ENCODE results near the gene FAM98B.

The FAM98B gene

GRCh38 chr15:38460543-38460942, 6.6 kb downstream of the FAM98B start:
- DNase-seq: no peak

DNA sequence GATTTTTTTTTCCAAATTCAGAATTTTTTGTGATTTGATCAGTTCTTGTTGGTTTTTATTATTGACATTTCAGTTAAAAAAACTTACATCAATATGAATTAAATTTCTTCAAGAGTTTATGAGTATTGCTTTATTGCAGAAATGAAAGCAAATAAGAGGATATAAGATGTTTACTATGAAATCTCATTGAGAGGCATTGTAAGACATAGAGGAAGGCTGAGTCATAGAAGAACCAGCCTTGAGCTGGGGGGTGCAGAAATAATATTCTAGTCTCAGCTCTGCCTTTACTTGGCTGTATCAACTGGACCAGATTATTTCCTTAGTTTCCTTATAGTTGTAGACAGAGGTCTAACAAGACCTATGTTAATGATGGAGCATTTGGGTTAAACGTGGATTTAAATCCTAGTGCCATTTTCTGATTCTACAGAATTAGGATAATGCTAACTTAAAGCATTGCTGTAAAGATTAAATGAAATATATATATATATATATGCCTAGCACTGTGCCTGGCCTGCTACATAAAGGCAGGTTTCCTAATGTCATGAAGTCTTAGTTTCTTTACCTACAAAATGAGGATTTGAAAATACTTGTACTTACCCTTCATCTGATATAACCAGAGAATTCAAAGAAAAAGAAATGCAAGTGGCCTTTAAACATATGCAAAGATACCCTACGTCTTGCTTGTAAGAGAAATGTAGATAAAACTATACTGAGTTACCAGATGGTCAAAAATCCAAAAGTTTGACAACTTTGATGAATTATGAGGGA, 7.3 kb downstream of the FAM98B start:
- no peak for DNase-seq

DNA sequence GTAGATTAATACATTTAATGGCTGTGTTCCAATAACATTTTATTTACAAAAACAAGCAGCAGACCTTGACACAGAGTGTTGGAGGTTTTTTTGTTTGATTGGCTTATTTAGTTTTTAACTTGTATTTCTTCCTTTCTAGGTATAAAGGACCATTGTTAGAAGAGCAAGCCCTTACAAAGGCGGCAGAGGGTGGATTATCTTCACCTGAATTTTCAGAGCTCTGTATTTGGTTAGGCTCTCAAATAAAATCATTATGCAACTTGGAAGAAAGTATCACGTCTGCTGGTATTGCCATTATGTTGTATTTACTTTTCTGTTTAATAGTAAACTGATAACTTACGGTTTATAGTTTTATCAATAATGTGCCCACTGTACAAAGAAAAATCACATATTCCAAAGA, 10.0 kb downstream of the FAM98B start:
- no peak for DNase-seq

- DNase-seq: no peak
These were observed 10.7 kb downstream of the FAM98B start for GRCh38 chr15:38464675-38465074.

DNA sequence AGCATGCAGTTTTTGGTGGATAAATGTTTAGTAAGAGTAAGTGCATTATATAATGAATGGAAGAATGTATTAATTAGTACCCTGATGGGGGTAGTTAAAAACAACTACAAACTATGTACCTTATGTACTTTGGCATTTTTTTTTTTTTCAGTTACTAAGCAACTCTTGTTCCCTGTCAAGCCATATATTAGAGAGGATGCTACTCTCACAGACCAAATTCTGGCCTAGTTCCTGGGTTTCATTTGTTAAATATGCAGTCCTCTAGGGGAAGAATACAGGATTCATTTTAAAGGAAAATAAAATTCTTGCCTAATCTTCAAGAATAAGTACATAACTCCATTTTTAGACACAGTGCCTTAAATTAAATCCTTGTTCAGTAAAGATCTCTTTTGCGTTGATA, 16.9 kb downstream of the FAM98B start:
- DNase-seq: no peak

GRCh38 chr15:38471974-38472373, 18.0 kb downstream of the FAM98B start:
- DNase-seq: no peak

DNA sequence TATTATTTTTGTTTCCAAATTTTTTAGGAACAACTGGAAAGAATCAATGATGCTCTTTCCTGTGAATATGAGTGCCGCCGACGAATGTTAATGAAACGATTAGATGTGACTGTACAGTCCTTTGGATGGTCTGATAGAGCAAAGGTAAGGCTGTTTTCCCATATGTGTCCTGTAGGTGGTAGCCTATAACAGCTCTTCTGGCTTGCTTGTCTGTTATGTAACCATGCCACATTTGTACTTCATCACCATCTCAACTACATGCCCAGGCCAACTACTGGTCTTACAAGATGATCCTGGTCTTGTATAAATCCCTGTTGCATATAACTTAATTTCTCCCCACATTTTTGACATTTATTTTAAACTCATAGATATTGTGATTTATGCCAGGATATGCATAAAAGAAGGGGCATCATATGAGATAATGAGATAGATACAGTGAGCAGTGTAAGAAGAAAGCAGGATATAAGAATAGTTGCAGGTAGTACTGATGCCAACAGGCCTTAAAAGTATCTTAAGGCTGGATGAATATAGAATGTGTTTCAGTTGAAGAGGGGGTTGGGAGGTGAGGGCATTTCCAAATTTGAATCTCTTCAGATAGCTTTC, 20.3 kb downstream of the FAM98B start:
- DNase-seq: peak in 20 of 56 donors; percentile 0 to 68 (median 14)

GRCh38 chr15:38475361-38475760, 21.4 kb downstream of the FAM98B start:
- no peak for DNase-seq

- DNase-seq: no peak
These were observed 22.2 kb downstream of the FAM98B start for GRCh38 chr15:38476120-38476519.

DNA sequence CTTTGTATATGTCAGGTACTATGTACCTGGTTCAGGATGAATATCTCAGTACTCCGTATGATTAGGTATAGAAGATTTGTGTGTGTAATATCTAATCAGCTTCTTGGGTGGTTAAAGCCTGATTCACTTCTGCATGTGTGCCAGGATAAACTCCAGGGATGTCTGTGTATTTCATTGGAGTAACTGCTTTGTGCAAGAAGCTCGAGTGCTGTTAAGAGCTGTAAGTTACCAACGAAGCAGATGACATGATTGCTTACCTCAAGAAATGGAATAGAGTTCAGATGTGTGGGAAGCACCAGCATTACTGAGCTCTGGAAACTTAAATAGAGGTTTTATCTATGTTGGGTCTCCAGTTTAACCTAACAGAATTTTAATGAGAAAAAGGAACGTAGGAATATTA, 23.7 kb downstream of the FAM98B start:
- no peak for DNase-seq

- DNase-seq: no peak
These were observed 25.3 kb downstream of the FAM98B start for GRCh38 chr15:38479266-38479665.

- no peak for DNase-seq
These were observed 25.8 kb downstream of the FAM98B start for GRCh38 chr15:38479756-38480155.

DNA sequence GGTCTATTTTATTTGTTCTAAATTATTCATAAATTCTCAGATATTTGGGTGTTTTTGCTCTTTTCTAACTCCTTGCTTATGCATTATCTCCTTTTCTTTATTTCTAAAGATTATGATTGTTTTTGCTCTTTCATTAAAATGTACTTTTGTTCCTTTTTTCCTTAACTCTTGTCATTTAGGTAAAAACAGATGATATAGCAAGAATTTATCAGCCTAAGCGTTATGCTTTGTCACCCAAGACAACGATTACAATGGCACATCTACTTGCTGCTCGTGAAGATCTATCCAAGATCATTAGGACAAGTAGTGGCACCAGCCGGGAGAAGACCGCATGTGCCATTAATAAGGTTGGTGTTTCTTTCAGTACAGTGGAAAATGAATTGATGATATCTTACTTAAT, 27.2 kb downstream of the FAM98B start:
- DNase-seq: no peak

DNA sequence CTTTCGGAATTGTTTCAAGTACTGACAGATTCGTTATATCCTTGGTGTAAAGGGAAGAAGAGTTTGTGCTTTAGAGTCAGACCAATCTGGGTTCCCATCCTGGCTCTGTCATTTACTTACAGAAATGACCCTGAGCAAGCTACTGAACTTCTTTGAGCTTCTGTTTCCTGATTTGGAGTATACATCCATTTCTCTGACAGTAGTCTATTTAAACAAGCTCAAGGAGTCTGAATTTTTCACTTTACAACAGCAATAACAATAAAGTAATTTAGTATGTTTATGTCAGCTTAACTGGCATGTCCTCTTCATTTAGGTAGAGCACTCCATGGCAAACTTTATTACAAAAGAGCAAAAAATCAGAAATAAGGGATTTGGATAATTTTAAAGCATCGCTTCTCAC, 27.8 kb downstream of the FAM98B start:
- DNase-seq: no peak

GRCh38 chr15:38482572-38482971, 28.6 kb downstream of the FAM98B start:
- no peak for DNase-seq

- no peak for DNase-seq
These were observed 33.0 kb downstream of the FAM98B start for GRCh38 chr15:38486936-38487335.

GRCh38 chr15:38487378-38487777, 33.5 kb downstream of the FAM98B start:
- no peak for DNase-seq

GRCh38 chr15:38490242-38490922, 36.5 kb downstream of the FAM98B start:
- DNase-seq: no peak

- DNase-seq: no peak
These were observed 42.2 kb downstream of the FAM98B start for GRCh38 chr15:38496151-38496550.

DNA sequence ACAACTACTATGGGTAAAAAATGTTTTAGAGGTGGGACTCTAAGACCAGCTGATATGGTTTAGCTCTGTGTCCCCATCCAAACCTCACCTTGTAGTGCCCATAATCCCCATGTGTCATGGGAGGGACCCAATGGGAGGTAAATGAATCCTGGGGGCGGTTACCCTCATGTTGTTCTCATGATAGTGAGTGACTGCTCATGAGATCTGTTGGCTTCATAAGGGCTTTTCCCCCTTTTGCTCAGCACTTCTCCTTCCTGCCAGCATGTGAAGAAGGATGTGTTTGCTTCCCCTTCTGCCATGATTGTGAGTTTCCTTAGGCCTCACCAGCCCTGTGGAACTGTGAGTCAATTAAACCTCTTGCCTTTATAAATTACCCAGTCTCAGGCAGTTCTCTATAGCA, 45.7 kb downstream of the FAM98B start:
- no peak for DNase-seq

- DNase-seq: no peak
These were observed 49.6 kb downstream of the FAM98B start for GRCh38 chr15:38503496-38503895.

DNA sequence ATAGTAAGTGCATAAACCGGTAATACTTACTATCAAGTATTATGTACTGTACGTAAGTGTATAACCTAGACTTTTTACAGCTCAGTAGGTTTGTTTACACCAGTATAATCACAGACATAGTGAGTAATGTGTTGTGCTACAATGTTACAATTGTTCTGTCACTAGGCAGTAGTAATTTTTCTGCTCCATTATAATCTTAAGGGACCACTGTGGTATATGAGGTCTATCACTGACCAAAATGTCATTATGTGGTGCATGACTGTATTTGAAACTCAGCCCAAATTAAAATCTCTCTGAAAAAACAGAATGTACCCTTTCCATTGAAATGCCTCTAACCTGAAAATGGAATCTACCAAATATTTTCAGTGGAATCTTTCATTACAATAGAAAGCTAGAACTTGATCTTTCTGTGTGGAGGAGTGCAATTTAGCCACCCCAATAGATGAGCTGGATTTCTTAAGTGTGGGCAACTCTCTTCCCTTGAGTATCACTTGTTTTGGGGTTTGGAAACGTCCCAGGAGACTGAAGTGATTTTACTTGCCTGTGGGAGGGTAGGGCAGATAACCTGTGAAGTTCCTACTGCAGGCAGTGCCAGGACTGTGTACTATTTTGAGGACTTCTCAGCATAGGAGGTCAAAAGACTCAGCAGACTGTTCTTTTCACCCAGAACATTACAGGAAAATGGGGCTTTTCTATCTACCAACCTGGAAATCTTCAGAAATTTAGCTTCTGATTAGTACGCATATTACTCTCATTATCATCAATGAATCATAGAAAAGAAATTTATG, 50.9 kb downstream of the FAM98B start:
- DNase-seq: no peak
